ENCODE results near the gene POLR2A. TPM values are rescaled to one million over a fixed set of nuclear protein-coding genes. Genes with fewer than 3 reads are reported as not detected.

Gene POLR2A
- total and polyA plus RNA-seq, 4 donors = 50.3 to 92.7 (median 76.4) TPM

GRCh38 chr17:7502171-7502847, 18.1 kb downstream of the POLR2A start:
- no peak overlapping the region for H3K27ac ChIP-seq (ENCODE audit: low read depth, low read length)
- H3K4me1 ChIP-seq (ENCODE audit: control insufficient read depth, insufficient read depth, low read length) = no peaks in the 10 kb centered on the region
- DNase-seq (ENCODE audit: low read depth in 4 of 6, low spot score in 6 of 6) = no peak
- no peaks in the 10 kb centered on the region for H3K9me3 ChIP-seq (ENCODE audit: control insufficient read depth, insufficient read depth, low read length)
- WGBS (ENCODE audit: insufficient coverage) = 92% methylated on average over 18 of the region's 20 CpGs
- peaks cover 88% of the 10 kb centered on the region for H3K36me3 ChIP-seq (ENCODE audit: control insufficient read depth, insufficient read depth, low read length)
- no peaks in the 10 kb centered on the region for H3K27me3 ChIP-seq (ENCODE audit: control insufficient read depth, insufficient read depth, low read length)
- no peak overlapping the region for H3K4me3 ChIP-seq (ENCODE audit: low read depth, low read length)

GRCh38 chr17:7502987-7503386, 18.8 kb downstream of the POLR2A start:
- Histone ChIP-seq H3K4me3 (ENCODE audit: low read depth, low read length) (no peak overlapping the region), H3K27ac (ENCODE audit: low read depth, low read length) (no peak overlapping the region), H3K4me1 (ENCODE audit: control insufficient read depth, insufficient read depth, low read length) (no peaks in the 10 kb centered on the region), H3K36me3 (ENCODE audit: control insufficient read depth, insufficient read depth, low read length) (peaks cover 87% of the 10 kb centered on the region), H3K27me3 (ENCODE audit: control insufficient read depth, insufficient read depth, low read length) (no peaks in the 10 kb centered on the region), H3K9me3 (ENCODE audit: control insufficient read depth, insufficient read depth, low read length) (no peaks in the 10 kb centered on the region)
- DNase-seq (ENCODE audit: low read depth in 4 of 6, low spot score in 6 of 6) = no peak
- 86% methylated on average over 12 of the region's 14 CpGs for WGBS (ENCODE audit: insufficient coverage)

GRCh38 chr17:7503521-7503920, 19.4 kb downstream of the POLR2A start:
- Histone ChIP-seq H3K27me3 (ENCODE audit: control insufficient read depth, insufficient read depth, low read length) (no peaks in the 10 kb centered on the region), H3K4me3 (ENCODE audit: low read depth, low read length) (no peak overlapping the region), H3K36me3 (ENCODE audit: control insufficient read depth, insufficient read depth, low read length) (peaks cover 87% of the 10 kb centered on the region), H3K4me1 (ENCODE audit: control insufficient read depth, insufficient read depth, low read length) (no peaks in the 10 kb centered on the region), H3K9me3 (ENCODE audit: control insufficient read depth, insufficient read depth, low read length) (no peaks in the 10 kb centered on the region), H3K27ac (ENCODE audit: low read depth, low read length) (no peak overlapping the region)
- no peak for DNase-seq (ENCODE audit: low read depth in 4 of 6, low spot score in 6 of 6)
- WGBS (ENCODE audit: insufficient coverage) = 96% methylated on average over 7 of the region's 8 CpGs

GRCh38 chr17:7508145-7508544, 24.0 kb downstream of the POLR2A start:
- Histone ChIP-seq H3K27me3 (ENCODE audit: control insufficient read depth, insufficient read depth, low read length) (no peaks in the 10 kb centered on the region), H3K4me1 (ENCODE audit: control insufficient read depth, insufficient read depth, low read length) (no peaks in the 10 kb centered on the region), H3K9me3 (ENCODE audit: control insufficient read depth, insufficient read depth, low read length) (no peaks in the 10 kb centered on the region), H3K4me3 (ENCODE audit: low read depth, low read length) (no peak overlapping the region), H3K27ac (ENCODE audit: low read depth, low read length) (no peak overlapping the region), H3K36me3 (ENCODE audit: control insufficient read depth, insufficient read depth, low read length) (peaks cover 87% of the 10 kb centered on the region)
- DNase-seq (ENCODE audit: low read depth in 4 of 6, low spot score in 6 of 6) = no peak
- 96% methylated on average over 7 of the region's 11 CpGs for WGBS (ENCODE audit: insufficient coverage)

GRCh38 chr17:7508846-7509245, 24.7 kb downstream of the POLR2A start:
- 94% methylated on average over 7 of the region's 9 CpGs for WGBS (ENCODE audit: insufficient coverage)
- H3K4me3 ChIP-seq (ENCODE audit: low read depth, low read length) = no peak overlapping the region
- H3K27ac ChIP-seq (ENCODE audit: low read depth, low read length) = no peak overlapping the region
- peaks cover 87% of the 10 kb centered on the region for H3K36me3 ChIP-seq (ENCODE audit: control insufficient read depth, insufficient read depth, low read length)
- DNase-seq (ENCODE audit: low read depth in 4 of 6, low spot score in 6 of 6) = no peak
- no peaks in the 10 kb centered on the region for H3K9me3 ChIP-seq (ENCODE audit: control insufficient read depth, insufficient read depth, low read length)
- H3K27me3 ChIP-seq (ENCODE audit: control insufficient read depth, insufficient read depth, low read length) = no peaks in the 10 kb centered on the region
- no peaks in the 10 kb centered on the region for H3K4me1 ChIP-seq (ENCODE audit: control insufficient read depth, insufficient read depth, low read length)

DNA sequence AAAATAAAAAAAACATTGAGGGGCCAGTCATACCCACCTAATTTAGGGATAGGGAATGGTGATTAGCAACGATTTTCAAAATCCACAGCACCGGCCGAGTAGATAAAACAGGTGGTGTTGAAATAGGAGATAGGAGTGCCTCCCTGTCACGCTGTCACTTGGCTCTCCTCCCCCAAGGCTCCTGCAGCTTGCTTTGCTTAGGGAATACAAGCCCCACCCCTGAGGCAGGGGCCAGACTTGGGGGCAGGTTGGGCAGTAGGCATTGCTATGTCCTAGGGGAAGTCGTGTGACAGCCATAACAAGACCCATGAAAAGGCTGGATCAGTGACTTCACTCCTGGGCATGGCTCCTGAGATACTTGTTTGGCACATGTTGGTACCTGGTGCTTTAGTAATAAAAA, 25.8 kb downstream of the POLR2A start:
- 80% methylated on average over 2 of the region's 5 CpGs for WGBS (ENCODE audit: insufficient coverage)
- Histone ChIP-seq H3K4me3 (ENCODE audit: low read depth, low read length) (no peak overlapping the region), H3K36me3 (ENCODE audit: control insufficient read depth, insufficient read depth, low read length) (peaks cover 85% of the 10 kb centered on the region), H3K27me3 (ENCODE audit: control insufficient read depth, insufficient read depth, low read length) (no peaks in the 10 kb centered on the region), H3K27ac (ENCODE audit: low read depth, low read length) (no peak overlapping the region), H3K9me3 (ENCODE audit: control insufficient read depth, insufficient read depth, low read length) (no peaks in the 10 kb centered on the region), H3K4me1 (ENCODE audit: control insufficient read depth, insufficient read depth, low read length) (no peaks in the 10 kb centered on the region)
- DNase-seq (ENCODE audit: low read depth in 4 of 6, low spot score in 6 of 6) = no peak

- Histone ChIP-seq H3K9me3 (ENCODE audit: control insufficient read depth, insufficient read depth, low read length) (no peaks in the 10 kb centered on the region), H3K4me3 (ENCODE audit: low read depth, low read length) (no peak overlapping the region), H3K27ac (ENCODE audit: low read depth, low read length) (no peak overlapping the region), H3K36me3 (ENCODE audit: control insufficient read depth, insufficient read depth, low read length) (peaks cover 83% of the 10 kb centered on the region), H3K27me3 (ENCODE audit: control insufficient read depth, insufficient read depth, low read length) (no peaks in the 10 kb centered on the region), H3K4me1 (ENCODE audit: control insufficient read depth, insufficient read depth, low read length) (no peaks in the 10 kb centered on the region)
- no peak for DNase-seq (ENCODE audit: low read depth in 4 of 6, low spot score in 6 of 6)
- 92% methylated on average over 9 of the region's 10 CpGs for WGBS (ENCODE audit: insufficient coverage)
Observed at GRCh38 chr17:7511108-7511507, 26.9 kb downstream of the POLR2A start.

DNA sequence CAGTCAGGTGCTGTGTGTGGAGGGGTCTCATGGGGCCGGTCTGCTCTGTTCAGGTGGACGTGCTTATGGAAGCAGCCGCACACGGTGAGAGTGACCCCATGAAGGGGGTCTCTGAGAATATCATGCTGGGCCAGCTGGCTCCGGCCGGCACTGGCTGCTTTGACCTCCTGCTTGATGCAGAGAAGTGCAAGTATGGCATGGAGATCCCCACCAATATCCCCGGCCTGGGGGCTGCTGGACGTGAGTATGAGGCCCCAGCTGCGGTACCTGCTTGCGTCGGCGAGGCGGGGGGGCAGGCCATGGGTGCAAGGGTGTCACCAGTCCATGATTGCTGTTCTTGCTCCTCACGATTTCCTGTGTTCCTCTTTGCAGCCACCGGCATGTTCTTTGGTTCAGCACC, 27.9 kb downstream of the POLR2A start:
- Histone ChIP-seq H3K9me3 (ENCODE audit: control insufficient read depth, insufficient read depth, low read length) (no peaks in the 10 kb centered on the region), H3K27me3 (ENCODE audit: control insufficient read depth, insufficient read depth, low read length) (no peaks in the 10 kb centered on the region), H3K36me3 (ENCODE audit: control insufficient read depth, insufficient read depth, low read length) (peaks cover 80% of the 10 kb centered on the region), H3K4me1 (ENCODE audit: control insufficient read depth, insufficient read depth, low read length) (no peaks in the 10 kb centered on the region), H3K4me3 (ENCODE audit: low read depth, low read length) (no peak overlapping the region), H3K27ac (ENCODE audit: low read depth, low read length) (no peak overlapping the region)
- DNase-seq (ENCODE audit: low read depth in 4 of 6, low spot score in 6 of 6) = no peak
- WGBS (ENCODE audit: insufficient coverage) = 97% methylated on average over 15 of the region's 15 CpGs

GRCh38 chr17:7512824-7513540, 28.8 kb downstream of the POLR2A start:
- H3K4me3 ChIP-seq (ENCODE audit: low read depth, low read length) = no peak overlapping the region
- H3K4me1 ChIP-seq (ENCODE audit: control insufficient read depth, insufficient read depth, low read length) = no peaks in the 10 kb centered on the region
- DNase-seq (ENCODE audit: low read depth in 4 of 6, low spot score in 6 of 6) = no peak
- 96% methylated on average over 20 of the region's 20 CpGs for WGBS (ENCODE audit: insufficient coverage)
- H3K27ac ChIP-seq (ENCODE audit: low read depth, low read length) = no peak overlapping the region
- no peaks in the 10 kb centered on the region for H3K27me3 ChIP-seq (ENCODE audit: control insufficient read depth, insufficient read depth, low read length)
- H3K36me3 ChIP-seq (ENCODE audit: control insufficient read depth, insufficient read depth, low read length) = peaks cover 72% of the 10 kb centered on the region
- no peaks in the 10 kb centered on the region for H3K9me3 ChIP-seq (ENCODE audit: control insufficient read depth, insufficient read depth, low read length)

- H3K9me3 ChIP-seq (ENCODE audit: control insufficient read depth, insufficient read depth, low read length) = no peaks in the 10 kb centered on the region
- H3K27ac ChIP-seq (ENCODE audit: low read depth, low read length) = no peak overlapping the region
- no peaks in the 10 kb centered on the region for H3K27me3 ChIP-seq (ENCODE audit: control insufficient read depth, insufficient read depth, low read length)
- WGBS (ENCODE audit: insufficient coverage) = 81% methylated on average over 17 of the region's 17 CpGs
- DNase-seq (ENCODE audit: low read depth in 4 of 6, low spot score in 6 of 6) = no peak
- H3K4me3 ChIP-seq (ENCODE audit: low read depth, low read length) = no peak overlapping the region
- no peaks in the 10 kb centered on the region for H3K4me1 ChIP-seq (ENCODE audit: control insufficient read depth, insufficient read depth, low read length)
- H3K36me3 ChIP-seq (ENCODE audit: control insufficient read depth, insufficient read depth, low read length) = peaks cover 63% of the 10 kb centered on the region
Observed at GRCh38 chr17:7513850-7514419, 29.8 kb downstream of the POLR2A start.

Data from spinal cord (tissue), 10 donors.